ENCODE measurements around the gene MOSPD2. TPM values are rescaled to one million over a fixed set of nuclear protein-coding genes. Genes with fewer than 3 reads are reported as not detected.

Gene MOSPD2
- polyA plus RNA-seq, 3 donors, result 44.6 to 51.6 (median 45.7) TPM

DNA sequence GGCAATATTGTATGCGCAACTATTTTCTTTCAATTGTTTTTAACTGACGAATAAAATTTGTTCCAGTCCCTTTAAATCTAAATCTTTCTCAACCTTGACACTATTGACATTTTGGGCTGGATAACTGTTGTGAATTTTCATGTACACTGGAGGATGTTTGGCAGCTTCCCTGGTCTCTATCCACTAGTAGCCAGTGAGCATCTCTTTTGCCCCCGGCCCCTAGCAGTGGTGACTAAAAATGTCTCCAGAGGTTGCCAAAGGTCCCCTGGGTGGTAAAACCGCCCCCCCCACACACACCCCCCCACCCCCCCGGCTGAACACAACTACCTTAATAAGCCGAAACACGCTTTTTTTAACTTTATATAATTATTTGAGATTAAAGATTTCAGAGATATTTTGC, 866 bp upstream of the MOSPD2 start:
- Histone ChIP-seq H3K4me1 (ENCODE audit: control insufficient read depth in 1 of 2, insufficient read depth in 2 of 2, low read length in 2 of 2) (peaks cover 23 to 31% of the 10 kb centered on the region in 2 donors), H3K36me3 (replicated peaks in 1 of 2; ENCODE audit: control insufficient read depth in 1 of 2, insufficient read depth in 2 of 2, low read length in 2 of 2) (no peaks in the 10 kb centered on the region), H3K79me2 (ENCODE audit: insufficient read depth, low read length) (peaks cover 80% of the 10 kb centered on the region), H2AFZ (ENCODE audit: insufficient read depth, low read depth, low read length, poor library complexity, severe bottlenecking) (peak overlapping the region; percentile 82), H3K4me2 (replicated peaks; ENCODE audit: extremely low read depth, low read length, poor library complexity, severe bottlenecking) (peak overlapping the region; percentile 79), H3K9me3 (replicated peaks in 1 of 2; ENCODE audit: control insufficient read depth in 1 of 2, insufficient read depth in 1 of 2, low read length in 2 of 2) (no peaks in the 10 kb centered on the region), H3K9ac (ENCODE audit: insufficient read depth, low read length, poor library complexity, severe bottlenecking) (peak overlapping the region; percentile 57), H4K20me1 (ENCODE audit: insufficient read depth, low read length) (no peaks in the 10 kb centered on the region), H3K27me3 (ENCODE audit: control insufficient read depth in 2 of 2, insufficient read depth in 2 of 2, low read length in 2 of 2) (no peaks in the 10 kb centered on the region), H3K27ac (ENCODE audit: low read depth in 1 of 2, low read length in 2 of 2) (peak overlapping the region in 1 of 2 donors; percentile 80), H3K4me3 (replicated peaks in 1 of 3; ENCODE audit: low read depth in 2 of 3, low read length in 3 of 3) (peak overlapping the region; percentile 57 to 80 (median 63))
- no CpG with 5 or more reads among the region's 7 CpGs for WGBS (ENCODE audit: insufficient coverage)
- H3K4me3 Mint-ChIP-seq, result peak overlapping the region in 1 of 2 donors; percentile 78
- TF ChIP-seq, protein P1, sequence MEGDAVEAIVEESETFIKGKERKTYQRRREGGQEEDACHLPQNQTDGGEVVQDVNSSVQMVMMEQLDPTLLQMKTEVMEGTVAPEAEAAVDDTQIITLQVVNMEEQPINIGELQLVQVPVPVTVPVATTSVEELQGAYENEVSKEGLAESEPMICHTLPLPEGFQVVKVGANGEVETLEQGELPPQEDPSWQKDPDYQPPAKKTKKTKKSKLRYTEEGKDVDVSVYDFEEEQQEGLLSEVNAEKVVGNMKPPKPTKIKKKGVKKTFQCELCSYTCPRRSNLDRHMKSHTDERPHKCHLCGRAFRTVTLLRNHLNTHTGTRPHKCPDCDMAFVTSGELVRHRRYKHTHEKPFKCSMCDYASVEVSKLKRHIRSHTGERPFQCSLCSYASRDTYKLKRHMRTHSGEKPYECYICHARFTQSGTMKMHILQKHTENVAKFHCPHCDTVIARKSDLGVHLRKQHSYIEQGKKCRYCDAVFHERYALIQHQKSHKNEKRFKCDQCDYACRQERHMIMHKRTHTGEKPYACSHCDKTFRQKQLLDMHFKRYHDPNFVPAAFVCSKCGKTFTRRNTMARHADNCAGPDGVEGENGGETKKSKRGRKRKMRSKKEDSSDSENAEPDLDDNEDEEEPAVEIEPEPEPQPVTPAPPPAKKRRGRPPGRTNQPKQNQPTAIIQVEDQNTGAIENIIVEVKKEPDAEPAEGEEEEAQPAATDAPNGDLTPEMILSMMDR (IDR thresholded peaks at IDR 0.05), result no peak
- peaks cover 0 to 2% (median 0%) of the 10 kb centered on the region in 3 donors for H3K27me3 Mint-ChIP-seq (ENCODE audit: low read depth in 3 of 3)
- peak overlapping the region in 1 of 7 donors; percentile 74 for H3K27ac Mint-ChIP-seq
- DNase-seq, result no peak
- peaks cover 0 to 11% (median 4%) of the 10 kb centered on the region in 7 donors for H3K9me3 Mint-ChIP-seq
- H3K4me1 Mint-ChIP-seq, result peaks cover 27% of the 10 kb centered on the region
- intact Hi-C loops (cut with micrococcal nuclease), result loop anchor here (10.0 kb wide), 2 partner anchors 812 to 1178 kb away; no protein-coding TSS in a partner anchor
- H3K36me3 Mint-ChIP-seq, result peaks cover 3 to 7% of the 10 kb centered on the region in 2 donors

DNA sequence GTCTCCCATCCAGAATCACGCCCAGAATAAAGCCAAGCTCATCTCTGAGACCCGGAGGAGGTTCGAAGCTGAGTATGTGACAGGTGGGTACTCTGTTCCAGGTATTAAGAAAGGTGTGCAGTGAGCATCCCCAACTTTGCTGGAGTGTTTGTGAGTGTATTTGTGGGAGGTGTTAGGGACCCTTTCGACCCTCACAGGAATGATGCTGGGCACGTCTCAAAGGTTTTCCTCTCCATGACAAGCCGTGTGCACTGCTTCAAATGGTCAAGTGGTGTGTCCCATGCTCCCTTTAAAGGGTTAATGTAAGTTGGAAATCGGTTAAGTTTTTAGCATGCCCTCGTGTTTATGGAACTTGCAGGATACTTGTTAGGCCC, 442 bp downstream of the MOSPD2 start:
- no peaks in the 10 kb centered on the region for H3K9me3 ChIP-seq (replicated peaks in 1 of 2; ENCODE audit: control insufficient read depth in 1 of 2, insufficient read depth in 1 of 2, low read length in 2 of 2)
- no peaks in the 10 kb centered on the region for H4K20me1 ChIP-seq (ENCODE audit: insufficient read depth, low read length)
- peaks cover 31% of the 10 kb centered on the region for H3K4me1 Mint-ChIP-seq
- peak overlapping the region; percentile 83 to 94 (median 89) for H3K27ac Mint-ChIP-seq
- peaks cover 1 to 7% of the 10 kb centered on the region in 2 donors for H3K36me3 Mint-ChIP-seq
- peak overlapping the region; percentile 80 to 84 for H3K4me3 Mint-ChIP-seq
- H3K27me3 Mint-ChIP-seq (ENCODE audit: low read depth in 3 of 3), result peaks cover 0 to 2% (median 0%) of the 10 kb centered on the region in 3 donors
- peak overlapping the region; percentile 84 for H3K4me2 ChIP-seq (replicated peaks; ENCODE audit: extremely low read depth, low read length, poor library complexity, severe bottlenecking)
- intact Hi-C loops (cut with micrococcal nuclease), result loop anchor here (10.0 kb wide), 2 partner anchors 811 to 1179 kb away; no protein-coding TSS in a partner anchor
- peak overlapping the region; percentile 59 for H2AFZ ChIP-seq (ENCODE audit: insufficient read depth, low read depth, low read length, poor library complexity, severe bottlenecking)
- H3K9ac ChIP-seq (ENCODE audit: insufficient read depth, low read length, poor library complexity, severe bottlenecking), result peak overlapping the region; percentile 78
- H3K27me3 ChIP-seq (ENCODE audit: control insufficient read depth in 2 of 2, insufficient read depth in 2 of 2, low read length in 2 of 2), result no peaks in the 10 kb centered on the region
- H3K79me2 ChIP-seq (ENCODE audit: insufficient read depth, low read length), result peaks cover 78% of the 10 kb centered on the region
- H3K9me3 Mint-ChIP-seq, result peaks cover 0 to 11% (median 0%) of the 10 kb centered on the region in 7 donors
- TF ChIP-seq, protein P1 (IDR thresholded peaks at IDR 0.05), result no peak
- H3K27ac ChIP-seq (ENCODE audit: low read depth in 1 of 2, low read length in 2 of 2), result peak overlapping the region; percentile 86 to 94
- peaks cover 23 to 40% of the 10 kb centered on the region in 2 donors for H3K4me1 ChIP-seq (ENCODE audit: control insufficient read depth in 1 of 2, insufficient read depth in 2 of 2, low read length in 2 of 2)
- no peak for DNase-seq
- H3K36me3 ChIP-seq (replicated peaks in 1 of 2; ENCODE audit: control insufficient read depth in 1 of 2, insufficient read depth in 2 of 2, low read length in 2 of 2), result no peaks in the 10 kb centered on the region
- WGBS (ENCODE audit: insufficient coverage), result 0% methylated on average over 1 of the region's 8 CpGs
- H3K4me3 ChIP-seq (replicated peaks in 1 of 3; ENCODE audit: low read depth in 2 of 3, low read length in 3 of 3), result peak overlapping the region; percentile 90 to 97 (median 96)

Data from CD14-positive monocyte (primary cell).